ENCODE data around the gene U2AF1L4. TPM values are rescaled to one million over a fixed set of nuclear protein-coding genes. Genes with fewer than 3 reads are reported as not detected.
A peak's percentile ranks its signal among the peaks of the same experiment; 100 is the strongest.

The U2AF1L4 gene
- total and polyA plus RNA-seq, 10 of the 15 experiments (the other 5 are each of a cell fraction or from before 2014, with no cell fraction given): 7.9 to 21.6 (median 15.1) TPM

DNA sequence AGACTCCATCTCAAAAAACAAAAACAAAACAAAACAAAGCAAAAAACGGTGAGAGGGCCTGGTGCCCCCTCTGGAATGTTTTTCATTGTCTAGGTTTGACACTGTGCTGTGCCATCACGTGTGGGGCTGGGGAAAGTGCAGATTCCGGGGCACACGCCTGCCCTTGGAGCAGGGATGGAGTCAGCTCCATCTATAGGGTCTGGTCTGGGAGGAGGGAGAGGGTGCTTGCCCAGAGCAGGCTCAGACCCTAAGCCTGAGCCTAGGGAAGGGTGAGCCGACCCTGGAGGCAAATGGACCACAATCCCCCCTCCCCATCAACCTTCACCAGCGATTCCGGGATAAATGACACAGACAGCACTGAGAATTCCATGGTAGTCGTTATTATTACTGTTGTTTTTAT is 51.8 kb downstream of the U2AF1L4 start:
- H3K4me3 ChIP-seq: no peak overlapping the region
- H3K79me2 ChIP-seq (ENCODE audit: control insufficient read depth, insufficient read depth, low read length): no peaks in the 10 kb centered on the region
- TF ChIP-seq ZNF207 (IDR thresholded peaks at IDR 0.05; ENCODE audit: borderline replicate concordance): peak; percentile 42; the same call in 1 of the 2 replicates
- no peak for TF ChIP-seq BMI1 (IDR thresholded peaks at IDR 0.05; ENCODE audit: borderline replicate concordance)
- H3K4me1 ChIP-seq (ENCODE audit: control insufficient read depth, insufficient read depth, low read length): peaks cover 18% of the 10 kb centered on the region
- H3K27ac ChIP-seq (ENCODE audit: control insufficient read depth, insufficient read depth): no peak overlapping the region
- SMC1A ChIA-PET (ENCODE audit: uncharacterized antibody, unreplicated experiment): interaction anchor here (1.2 to 12.3 kb wide), 4 partner anchors 20 to 189 kb away, joined by 4 to 375 read pairs (median 6); partner anchors contain the start of gene LIN37
- ATAC-seq: no peak
- in situ Hi-C loops (cut with MboI) (no loop called here), intact Hi-C loops (cut with micrococcal nuclease; ENCODE audit: unreplicated experiment) (loop anchor here (1.0 to 5.0 kb wide), 3 partner anchors 47 to 238 kb away; no protein-coding TSS in a partner anchor)
- 7% methylated on average over 8 of the region's 8 CpGs for WGBS (ENCODE audit: insufficient coverage, insufficient replicate concordance, low lambda C conversion rate, missing lambda C conversion rate)
- no peak for FAIRE-seq
- POLR2A ChIA-PET: interaction anchor here (0.6 to 11.9 kb wide), 4 partner anchors 9 to 82 kb away, joined by 3 to 516 read pairs (median 4); no protein-coding TSS in a partner anchor
- no peak for DNase-seq (ENCODE audit: low read depth, low spot score)
- CTCF ChIA-PET: interaction anchor here (0.9 to 7.8 kb wide), 14 partner anchors 8 to 218 kb away, joined by 3 to 271 read pairs (median 6); partner anchors contain the start of genes IGFLR1, PRODH2, PSENEN and U2AF1L4
- H2AFZ ChIP-seq (ENCODE audit: control insufficient read depth, low read depth, low read length): no peak overlapping the region
- no peaks in the 10 kb centered on the region for H4K20me1 ChIP-seq (ENCODE audit: control insufficient read depth, insufficient read depth)
- no peak overlapping the region for H3K4me2 ChIP-seq (ENCODE audit: control insufficient read depth, insufficient read depth)
- no peaks in the 10 kb centered on the region for H3K36me3 ChIP-seq (ENCODE audit: control insufficient read depth in 2 of 2, insufficient read depth in 2 of 2, low read length in 1 of 2)
- H3K9ac ChIP-seq (ENCODE audit: control insufficient read depth, insufficient read depth, low read length): no peak overlapping the region
- no peaks in the 10 kb centered on the region for H3K27me3 ChIP-seq (replicated peaks in 1 of 2; ENCODE audit: control insufficient read depth in 2 of 2, insufficient read depth in 2 of 2, low read length in 1 of 2)
- BruUV-seq (replicated peaks): no TSS peak
- RAD21 ChIA-PET (ENCODE audit: unreplicated experiment): interaction anchor here (1.0 to 2.2 kb wide), 5 partner anchors 18 to 238 kb away, joined by 3 to 13 read pairs (median 6); partner anchors contain the start of gene LIN37
- H3K9me3 ChIP-seq (replicated peaks; ENCODE audit: control insufficient read depth, insufficient read depth, low read length): no peaks in the 10 kb centered on the region; the same call in 2 of the 3 replicates

Other genes with a start within 250 kb of the U2AF1L4 start
Only the 7 nearest of the 28 such genes appear.
- gene KMT2B, start 27.4 kb downstream of the U2AF1L4 start, total RNA-seq (2014; rRNA removed): 5.3 and 7.8 TPM in 2 replicates
- gene KMT2B, start 27.4 kb downstream of the U2AF1L4 start, total RNA-seq (2014; rRNA removed; fragmentation: Illumina TruSeq; extraction: Trizol): 3.8 and 3.9 TPM in 2 replicates
- 35.3 and 35.6 TPM in 2 replicates for gene KMT2B, start 27.4 kb downstream of the U2AF1L4 start, total RNA-seq (2021)
- gene KMT2B, start 27.4 kb downstream of the U2AF1L4 start, polyA plus RNA-seq (2011; rRNA removed): 6.8 and 14.9 TPM in 2 replicates
- 7.6 and 14.7 TPM in 2 replicates for gene KMT2B, start 27.4 kb downstream of the U2AF1L4 start, polyA plus RNA-seq (2014; fragmentation: Illumina TruSeq; extraction: Trizol)
- under 1 TPM; 0.71 to 0.91 TPM for gene KMT2B, start 27.4 kb downstream of the U2AF1L4 start, polyA plus RNA-seq (2014; fragmentation: Nextera tagmentation; extraction: Ambion mirVana)
- gene KMT2B, start 27.4 kb downstream of the U2AF1L4 start, polyA plus RNA-seq (2014; rRNA removed): 21.9 and 23.0 TPM in 2 replicates
- 1 to 10 TPM; 4.0 to 4.1 TPM for gene KMT2B, start 27.4 kb downstream of the U2AF1L4 start, polyA plus RNA-seq (2016; fragmentation: Nextera tagmentation; extraction: Ambion mirVana)
- gene IGFLR1, start 3.0 kb downstream of the U2AF1L4 start, total RNA-seq (2014; rRNA removed): 27.2 and 28.7 TPM in 2 replicates
- 8.3 and 9.1 TPM in 2 replicates for gene IGFLR1, start 3.0 kb downstream of the U2AF1L4 start, total RNA-seq (2014; rRNA removed; fragmentation: Illumina TruSeq; extraction: Trizol)
- 35.3 and 41.7 TPM in 2 replicates for gene IGFLR1, start 3.0 kb downstream of the U2AF1L4 start, total RNA-seq (2021)
- 10.1 and 22.4 TPM in 2 replicates for gene IGFLR1, start 3.0 kb downstream of the U2AF1L4 start, polyA plus RNA-seq (2011; rRNA removed)
- gene IGFLR1, start 3.0 kb downstream of the U2AF1L4 start, polyA plus RNA-seq (2014; fragmentation: Illumina TruSeq; extraction: Trizol): 5.9 and 8.7 TPM in 2 replicates
- gene IGFLR1, start 3.0 kb downstream of the U2AF1L4 start, polyA plus RNA-seq (2014; fragmentation: Nextera tagmentation; extraction: Ambion mirVana): 10 to 100 TPM in 1 of 2 experiments, 1 to 10 TPM in 1; 2.5 to 11.9 TPM
- 39.9 and 47.9 TPM in 2 replicates for gene IGFLR1, start 3.0 kb downstream of the U2AF1L4 start, polyA plus RNA-seq (2014; rRNA removed)
- gene IGFLR1, start 3.0 kb downstream of the U2AF1L4 start, polyA plus RNA-seq (2016; fragmentation: Nextera tagmentation; extraction: Ambion mirVana): 10 to 100 TPM; 36.4 to 36.8 TPM
- gene PSENEN, start 233 bp upstream of the U2AF1L4 start, total RNA-seq (2014; rRNA removed): 37.8 and 39.4 TPM in 2 replicates
- 34.3 and 34.7 TPM in 2 replicates for gene PSENEN, start 233 bp upstream of the U2AF1L4 start, total RNA-seq (2014; rRNA removed; fragmentation: Illumina TruSeq; extraction: Trizol)
- 35.6 and 42.9 TPM in 2 replicates for gene PSENEN, start 233 bp upstream of the U2AF1L4 start, total RNA-seq (2021)
- gene PSENEN, start 233 bp upstream of the U2AF1L4 start, polyA plus RNA-seq (2011; rRNA removed): 10.5 and 14.4 TPM in 2 replicates
- 29.9 and 35.1 TPM in 2 replicates for gene PSENEN, start 233 bp upstream of the U2AF1L4 start, polyA plus RNA-seq (2014; fragmentation: Illumina TruSeq; extraction: Trizol)
- 100 to 1,000 TPM; 143 to 178 TPM for gene PSENEN, start 233 bp upstream of the U2AF1L4 start, polyA plus RNA-seq (2014; fragmentation: Nextera tagmentation; extraction: Ambion mirVana)
- 32.3 and 44.0 TPM in 2 replicates for gene PSENEN, start 233 bp upstream of the U2AF1L4 start, polyA plus RNA-seq (2014; rRNA removed)
- 10 to 100 TPM; 62.6 to 66.7 TPM for gene PSENEN, start 233 bp upstream of the U2AF1L4 start, polyA plus RNA-seq (2016; fragmentation: Nextera tagmentation; extraction: Ambion mirVana)
- 6.0 and 6.9 TPM in 2 replicates for gene LIN37, start 3.2 kb upstream of the U2AF1L4 start, total RNA-seq (2014; rRNA removed)
- 7.4 and 10.9 TPM in 2 replicates for gene LIN37, start 3.2 kb upstream of the U2AF1L4 start, total RNA-seq (2014; rRNA removed; fragmentation: Illumina TruSeq; extraction: Trizol)
- 6.8 and 7.4 TPM in 2 replicates for gene LIN37, start 3.2 kb upstream of the U2AF1L4 start, total RNA-seq (2021)
- gene LIN37, start 3.2 kb upstream of the U2AF1L4 start, polyA plus RNA-seq (2011; rRNA removed): 4.0 and 5.1 TPM in 2 replicates
- gene LIN37, start 3.2 kb upstream of the U2AF1L4 start, polyA plus RNA-seq (2014; fragmentation: Illumina TruSeq; extraction: Trizol): 2.8 and 8.2 TPM in 2 replicates
- 1 to 10 TPM in 1 of 2 experiments, under 1 TPM in 1; 0.69 to 3.3 TPM for gene LIN37, start 3.2 kb upstream of the U2AF1L4 start, polyA plus RNA-seq (2014; fragmentation: Nextera tagmentation; extraction: Ambion mirVana)
- gene LIN37, start 3.2 kb upstream of the U2AF1L4 start, polyA plus RNA-seq (2014; rRNA removed): 7.7 and 11.2 TPM in 2 replicates
- gene LIN37, start 3.2 kb upstream of the U2AF1L4 start, polyA plus RNA-seq (2016; fragmentation: Nextera tagmentation; extraction: Ambion mirVana): 10 to 100 TPM; 10.1 to 11.9 TPM
- gene HSPB6, start 11.6 kb upstream of the U2AF1L4 start, total RNA-seq (2014; rRNA removed): not detected in 2 replicates
- not detected in 2 replicates for gene HSPB6, start 11.6 kb upstream of the U2AF1L4 start, total RNA-seq (2014; rRNA removed; fragmentation: Illumina TruSeq; extraction: Trizol)
- 0.51 and 1.6 TPM in 2 replicates for gene HSPB6, start 11.6 kb upstream of the U2AF1L4 start, total RNA-seq (2021)
- gene HSPB6, start 11.6 kb upstream of the U2AF1L4 start, polyA plus RNA-seq (2011; rRNA removed): 0.12 and 0.20 TPM in 2 replicates
- gene HSPB6, start 11.6 kb upstream of the U2AF1L4 start, polyA plus RNA-seq (2014; fragmentation: Illumina TruSeq; extraction: Trizol): 0.13 and 0.16 TPM in 2 replicates
- gene HSPB6, start 11.6 kb upstream of the U2AF1L4 start, polyA plus RNA-seq (2014; fragmentation: Nextera tagmentation; extraction: Ambion mirVana): not detected
- 0.09 TPM in 1 of 2 replicates, not detected in the other for gene HSPB6, start 11.6 kb upstream of the U2AF1L4 start, polyA plus RNA-seq (2014; rRNA removed)
- under 1 TPM; 0.52 TPM for gene HSPB6, start 11.6 kb upstream of the U2AF1L4 start, polyA plus RNA-seq (2016; fragmentation: Nextera tagmentation; extraction: Ambion mirVana)
- 3.7 and 5.9 TPM in 2 replicates for gene PROSER3, start 12.8 kb upstream of the U2AF1L4 start, total RNA-seq (2014; rRNA removed)
- 4.8 and 5.2 TPM in 2 replicates for gene PROSER3, start 12.8 kb upstream of the U2AF1L4 start, total RNA-seq (2014; rRNA removed; fragmentation: Illumina TruSeq; extraction: Trizol)
- 24.0 and 25.1 TPM in 2 replicates for gene PROSER3, start 12.8 kb upstream of the U2AF1L4 start, total RNA-seq (2021)
- gene PROSER3, start 12.8 kb upstream of the U2AF1L4 start, polyA plus RNA-seq (2011; rRNA removed): 4.1 and 5.3 TPM in 2 replicates
- 12.3 and 17.2 TPM in 2 replicates for gene PROSER3, start 12.8 kb upstream of the U2AF1L4 start, polyA plus RNA-seq (2014; fragmentation: Illumina TruSeq; extraction: Trizol)
- under 1 TPM; 0.85 to 0.86 TPM for gene PROSER3, start 12.8 kb upstream of the U2AF1L4 start, polyA plus RNA-seq (2014; fragmentation: Nextera tagmentation; extraction: Ambion mirVana)
- gene PROSER3, start 12.8 kb upstream of the U2AF1L4 start, polyA plus RNA-seq (2014; rRNA removed): 14.0 and 15.6 TPM in 2 replicates
- 10 to 100 TPM; 14.2 to 14.6 TPM for gene PROSER3, start 12.8 kb upstream of the U2AF1L4 start, polyA plus RNA-seq (2016; fragmentation: Nextera tagmentation; extraction: Ambion mirVana)
- gene ARHGAP33, start 30.1 kb upstream of the U2AF1L4 start, total RNA-seq (2014; rRNA removed): 2.1 and 2.9 TPM in 2 replicates
- 0.55 and 0.76 TPM in 2 replicates for gene ARHGAP33, start 30.1 kb upstream of the U2AF1L4 start, total RNA-seq (2014; rRNA removed; fragmentation: Illumina TruSeq; extraction: Trizol)
- 19.3 and 22.3 TPM in 2 replicates for gene ARHGAP33, start 30.1 kb upstream of the U2AF1L4 start, total RNA-seq (2021)
- 1.2 and 1.8 TPM in 2 replicates for gene ARHGAP33, start 30.1 kb upstream of the U2AF1L4 start, polyA plus RNA-seq (2011; rRNA removed)
- 1.3 and 3.2 TPM in 2 replicates for gene ARHGAP33, start 30.1 kb upstream of the U2AF1L4 start, polyA plus RNA-seq (2014; fragmentation: Illumina TruSeq; extraction: Trizol)
- gene ARHGAP33, start 30.1 kb upstream of the U2AF1L4 start, polyA plus RNA-seq (2014; fragmentation: Nextera tagmentation; extraction: Ambion mirVana): under 1 TPM in 1 of 2 experiments, not detected in 1; 0.05 TPM
- gene ARHGAP33, start 30.1 kb upstream of the U2AF1L4 start, polyA plus RNA-seq (2014; rRNA removed): 20.0 and 22.9 TPM in 2 replicates
- 1 to 10 TPM; 2.3 to 2.6 TPM for gene ARHGAP33, start 30.1 kb upstream of the U2AF1L4 start, polyA plus RNA-seq (2016; fragmentation: Nextera tagmentation; extraction: Ambion mirVana)

Data from GM12878 (cell line).